ENCODE results near the gene C1QL1.

The C1QL1 gene

DNA sequence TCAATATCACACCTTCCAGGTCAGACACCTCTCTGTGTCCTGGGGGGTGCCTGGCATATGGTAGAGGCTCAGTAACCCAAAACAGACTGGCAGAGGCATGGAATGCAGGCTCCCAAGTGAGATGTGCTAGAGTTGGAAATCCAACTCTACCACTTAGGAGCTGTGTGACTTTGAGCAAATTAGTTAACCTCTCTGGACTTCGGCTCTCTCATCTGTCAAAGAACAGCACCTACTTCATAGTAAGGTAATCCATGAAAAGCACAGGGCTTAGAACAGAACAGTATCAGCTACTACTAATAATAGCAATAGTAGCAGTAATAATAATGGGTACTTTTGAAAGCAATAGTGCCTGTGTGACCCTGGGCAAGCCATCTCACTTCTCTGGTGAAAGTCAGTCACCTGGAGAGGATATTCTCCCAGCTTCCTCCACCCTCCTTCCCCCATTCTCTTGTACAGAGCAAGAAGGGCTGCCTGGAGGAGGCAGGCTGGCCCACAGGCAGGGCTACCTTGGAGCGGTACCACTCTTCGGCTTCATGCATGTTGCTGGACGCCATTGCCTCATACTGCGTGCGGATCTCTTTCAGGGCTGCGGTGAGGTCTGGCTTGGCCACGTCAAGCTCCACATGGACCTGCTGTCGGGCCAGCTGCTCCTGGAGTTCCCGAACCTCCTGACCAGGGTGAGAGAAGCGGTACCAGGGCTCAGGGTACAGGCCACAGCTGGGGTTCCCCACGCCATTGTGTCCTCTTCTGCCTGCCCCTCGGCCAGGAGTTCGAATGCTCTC lies 55.1 kb downstream of the C1QL1 start:
- DNase-seq = no peak

GRCh38 chr17:44911133-44912001 lies 56.7 kb downstream of the C1QL1 start:
- peak; percentile 54 for DNase-seq

- no peak for DNase-seq
Measured at GRCh38 chr17:44910231-44911106, 57.6 kb downstream of the C1QL1 start.

All from activated CD4-positive, alpha-beta T cell treated with anti-CD3 and anti-CD28 coated beads, Interleukin-2, Interleukin-6, amounts not matched to agents 100 ng/mL and 50 ng/mL, durations not matched to agents 16 hours and 8 hours (primary cell).